ENCODE results near the gene CA11.

- TF ChIP-seq CTCF (IDR thresholded peaks at IDR 0.05) (peak; percentile 85 to 95 (median 88)), POLR2A (IDR thresholded peaks at IDR 0.05) (peak; percentile 49), POLR2AphosphoS5 (IDR thresholded peaks at IDR 0.05) (peak; percentile 55)
Observed at GRCh38 chr19:48646001-48646721, at the start of gene CA11.

All from prostate gland (tissue), 2 donors.